OCI-LY3 (cell line): ENCODE data around the gene CCNF.

Experiments used
- EZH2phosphoT487 ChIP-seq: fragments of 200-600 bp; shearing (Covaris generic); IDR thresholded peaks from 2 replicates; pipeline ENCODE4 v1.6.1; 2018; ENCODE audit warnings: antibody characterized with exemption, mixed run types, low read depth
- TF ChIP-seq, protein P1 (sequence below): fragments of 200-600, 300-600 bp; sonication (generic); IDR thresholded peaks from 2 replicates; pipeline ENCODE4 v1.5.1; 2014; ENCODE audit warnings: antibody characterized with exemption, low read length, low read depth

DNA sequence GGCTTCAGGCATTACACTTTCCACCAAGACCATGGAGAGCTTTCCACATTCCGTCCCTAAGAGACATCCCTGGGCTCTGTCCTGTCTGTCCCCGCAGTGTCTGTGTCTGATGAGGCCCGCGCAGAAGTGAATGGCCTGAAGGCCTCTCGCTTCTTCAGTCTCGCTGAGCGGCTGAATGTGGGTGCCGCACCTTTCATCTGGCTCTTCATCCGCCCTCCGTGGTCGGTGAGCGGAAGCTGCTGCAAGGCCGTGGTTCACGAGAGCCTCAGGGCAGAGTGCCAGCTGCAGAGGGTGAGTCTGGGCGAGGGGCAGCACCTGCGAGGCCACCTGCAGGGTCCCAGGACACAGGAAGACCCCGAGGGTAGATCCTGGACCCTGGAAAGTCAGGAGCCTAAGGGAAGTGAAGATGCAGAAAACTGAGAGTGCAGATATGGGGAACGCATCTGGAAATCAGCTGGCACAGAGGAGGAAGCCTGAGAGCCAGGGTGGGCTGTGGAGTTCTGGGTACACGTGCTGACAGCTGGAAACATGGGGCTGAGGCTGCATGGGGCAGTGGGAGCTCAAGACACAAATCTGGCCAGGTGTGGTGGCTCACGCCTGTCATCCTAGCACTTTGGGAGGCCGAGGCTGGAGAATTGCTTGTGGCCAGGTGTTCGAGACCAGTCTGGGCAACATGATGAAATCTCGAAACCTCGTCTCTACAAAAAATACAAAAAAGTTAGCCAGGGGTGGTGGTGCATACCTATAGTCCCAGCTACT lies 8.0 kb downstream of the CCNF start:
- TF ChIP-seq, protein P1, sequence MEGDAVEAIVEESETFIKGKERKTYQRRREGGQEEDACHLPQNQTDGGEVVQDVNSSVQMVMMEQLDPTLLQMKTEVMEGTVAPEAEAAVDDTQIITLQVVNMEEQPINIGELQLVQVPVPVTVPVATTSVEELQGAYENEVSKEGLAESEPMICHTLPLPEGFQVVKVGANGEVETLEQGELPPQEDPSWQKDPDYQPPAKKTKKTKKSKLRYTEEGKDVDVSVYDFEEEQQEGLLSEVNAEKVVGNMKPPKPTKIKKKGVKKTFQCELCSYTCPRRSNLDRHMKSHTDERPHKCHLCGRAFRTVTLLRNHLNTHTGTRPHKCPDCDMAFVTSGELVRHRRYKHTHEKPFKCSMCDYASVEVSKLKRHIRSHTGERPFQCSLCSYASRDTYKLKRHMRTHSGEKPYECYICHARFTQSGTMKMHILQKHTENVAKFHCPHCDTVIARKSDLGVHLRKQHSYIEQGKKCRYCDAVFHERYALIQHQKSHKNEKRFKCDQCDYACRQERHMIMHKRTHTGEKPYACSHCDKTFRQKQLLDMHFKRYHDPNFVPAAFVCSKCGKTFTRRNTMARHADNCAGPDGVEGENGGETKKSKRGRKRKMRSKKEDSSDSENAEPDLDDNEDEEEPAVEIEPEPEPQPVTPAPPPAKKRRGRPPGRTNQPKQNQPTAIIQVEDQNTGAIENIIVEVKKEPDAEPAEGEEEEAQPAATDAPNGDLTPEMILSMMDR = no peak
- TF ChIP-seq EZH2phosphoT487 = no peak
